HG02970 (cell line): ENCODE results near the gene SMURF2.
A peak's percentile ranks its signal among the peaks of the same experiment; 100 is the strongest.

Experiments
- ATAC-seq: cut with Tn5 transposase; IDR thresholded peaks from one replicate; pipeline ENCODE4 v1.9.1; 2021; ENCODE audit warnings: mild to moderate bottlenecking, moderate library complexity, moderate number of reproducible peaks; ENCODE audit not compliant: unreplicated experiment, low FRiP score

SMURF2 gene

DNA sequence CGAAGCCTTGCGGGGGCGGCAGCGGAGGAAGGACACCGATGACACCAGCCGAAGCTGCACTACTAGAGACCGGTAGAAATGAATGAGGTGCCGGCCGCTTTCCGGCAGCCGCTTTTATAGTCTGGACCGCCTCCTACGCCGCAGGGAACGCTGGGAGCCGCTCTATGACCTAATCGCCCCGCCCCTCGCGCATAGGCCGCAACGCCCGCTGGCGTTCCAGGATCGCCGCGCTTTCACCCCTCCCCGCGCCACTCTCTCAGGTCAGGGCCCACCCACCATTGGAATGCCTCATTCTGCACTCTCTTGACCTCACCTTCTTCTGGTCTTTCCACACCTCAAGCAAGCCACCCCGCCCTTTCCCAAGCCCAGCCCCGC, 155.9 kb downstream of the SMURF2 start, which contains the start of gene DDX5:
Gene DDX5 (minus strand): TSS at position 89 of the 375 bp plus-strand sequence. CDS start 170 bp downstream, outside the sequence.
- peak; percentile 68 for ATAC-seq

DNA sequence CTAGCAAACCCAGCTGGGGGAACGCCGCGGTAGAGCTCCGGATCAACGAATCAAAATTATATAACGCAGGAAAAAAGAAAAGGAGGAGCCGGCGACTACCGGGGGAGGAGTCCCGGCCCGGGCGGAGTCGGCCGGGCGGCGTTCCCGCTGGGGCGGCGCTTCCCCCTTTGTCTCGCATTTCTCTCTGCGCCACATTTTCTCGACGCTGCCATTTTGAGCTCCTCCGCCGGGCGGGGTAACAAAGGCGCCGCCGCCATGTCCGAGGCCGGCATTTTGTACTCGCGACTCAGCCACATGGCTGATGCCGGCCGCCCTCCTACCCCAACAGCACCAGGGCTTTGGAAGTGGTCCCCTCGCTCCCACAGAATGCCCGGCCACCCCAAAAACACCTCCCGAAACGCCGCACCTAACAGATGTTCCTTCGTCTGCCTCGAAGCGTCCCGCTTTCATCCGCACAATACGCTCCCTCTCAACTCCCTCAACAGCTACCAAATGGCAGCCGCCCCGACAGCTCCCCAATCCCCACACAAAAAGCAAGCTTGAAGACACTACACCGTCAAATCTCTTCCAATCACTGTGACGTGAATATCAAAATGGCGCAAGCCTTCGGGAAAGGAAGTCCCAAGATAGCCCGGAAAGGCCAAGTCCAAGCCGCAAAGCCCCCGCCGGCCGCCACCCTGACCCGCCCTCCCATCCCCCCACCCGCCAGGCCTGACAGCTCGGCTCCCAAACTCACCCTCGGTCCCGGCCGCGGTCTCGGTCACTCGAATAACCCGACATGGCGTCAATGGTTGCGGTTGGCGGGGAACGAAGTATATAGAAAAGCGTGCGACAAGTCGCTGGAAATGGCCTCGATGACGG, 156.5 kb downstream of the SMURF2 start:
- ATAC-seq: peak; percentile 1

DNA sequence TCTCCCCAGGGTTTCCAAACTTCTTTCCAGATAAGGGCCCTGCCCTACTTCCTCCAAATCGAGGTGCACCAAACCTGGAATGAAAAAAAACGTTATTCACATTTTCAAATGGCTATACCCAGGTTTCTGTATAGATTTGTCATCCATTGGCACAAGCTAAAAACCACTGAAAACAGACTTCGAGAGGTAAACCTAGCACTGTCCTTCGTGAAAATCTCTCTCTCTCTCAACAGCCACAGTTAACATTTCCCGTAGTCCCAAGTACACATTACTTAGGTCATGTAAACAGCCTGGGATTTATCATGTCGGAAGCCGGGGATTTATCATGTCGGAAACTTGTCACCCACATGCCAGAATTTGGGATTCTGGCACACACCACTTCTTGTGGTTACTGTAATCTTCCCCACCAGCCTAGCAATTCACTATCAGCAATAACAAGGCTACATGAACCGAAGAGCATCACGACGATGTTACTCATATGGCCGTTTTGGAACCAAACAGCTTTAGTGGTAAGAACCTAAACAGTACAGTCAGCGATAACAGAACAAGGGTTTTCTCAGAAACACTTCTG, 157.3 kb downstream of the SMURF2 start:
- ATAC-seq: no peak

DNA sequence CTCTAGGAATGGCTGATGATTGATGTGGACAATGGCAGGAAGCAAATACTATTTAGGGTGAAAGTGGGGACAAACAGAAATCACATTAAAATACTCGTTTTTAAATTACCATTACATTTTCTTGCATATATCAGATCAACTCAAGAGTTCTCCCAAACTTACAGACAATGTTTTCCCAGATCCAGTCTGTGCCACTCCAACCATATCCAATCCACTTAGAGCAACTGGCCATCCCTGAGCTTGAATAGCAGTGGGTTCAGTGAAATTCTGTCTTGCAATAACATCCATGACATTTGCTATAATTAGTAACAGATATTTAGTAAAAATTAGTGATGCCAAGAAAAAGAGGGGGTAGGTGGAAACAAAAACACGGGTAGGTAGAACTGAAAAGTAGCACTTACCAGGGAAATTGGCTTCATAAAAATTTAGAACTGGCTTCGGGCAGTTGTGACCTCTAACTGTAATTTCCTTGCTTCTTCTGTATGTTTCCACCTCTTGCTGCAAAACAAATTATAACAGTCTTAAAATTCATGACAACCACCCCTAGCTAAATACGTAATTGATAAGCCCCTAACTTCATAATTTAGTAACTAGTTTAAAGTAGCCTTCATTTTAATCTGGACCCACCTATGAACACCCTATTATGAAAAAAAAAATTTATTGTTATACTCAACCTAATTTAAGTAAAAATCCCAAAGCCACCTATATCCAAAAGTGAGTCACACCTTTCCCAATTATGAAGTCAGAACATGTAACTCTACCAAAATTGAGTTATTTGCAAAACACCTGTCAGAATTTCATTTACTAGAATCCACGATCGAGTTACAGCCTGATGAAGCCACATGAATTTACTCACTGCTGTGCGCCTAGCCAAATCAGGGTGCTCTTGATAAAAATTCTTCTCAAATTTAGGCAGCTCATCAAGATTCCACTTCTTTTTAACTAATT, 158.0 kb downstream of the SMURF2 start:
- no peak for ATAC-seq

DNA sequence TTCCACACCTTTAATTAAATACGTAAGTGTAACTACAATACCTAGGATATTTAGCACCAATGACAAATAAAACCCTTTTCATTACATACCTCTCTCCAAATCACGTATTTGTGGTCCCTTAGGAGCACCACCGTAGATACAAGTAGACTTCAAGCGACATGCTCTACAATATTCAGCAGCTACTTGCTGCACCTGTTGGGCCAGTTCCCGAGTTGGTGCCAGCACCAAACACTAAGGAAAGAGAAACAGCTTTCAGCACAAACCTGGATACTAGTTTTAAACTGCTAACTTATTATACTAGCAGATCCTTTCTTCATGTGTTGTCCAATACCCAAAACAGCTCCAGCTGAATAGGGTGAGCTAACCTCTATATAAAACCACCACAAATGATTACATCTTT, 158.8 kb downstream of the SMURF2 start:
- no peak for ATAC-seq

DNA sequence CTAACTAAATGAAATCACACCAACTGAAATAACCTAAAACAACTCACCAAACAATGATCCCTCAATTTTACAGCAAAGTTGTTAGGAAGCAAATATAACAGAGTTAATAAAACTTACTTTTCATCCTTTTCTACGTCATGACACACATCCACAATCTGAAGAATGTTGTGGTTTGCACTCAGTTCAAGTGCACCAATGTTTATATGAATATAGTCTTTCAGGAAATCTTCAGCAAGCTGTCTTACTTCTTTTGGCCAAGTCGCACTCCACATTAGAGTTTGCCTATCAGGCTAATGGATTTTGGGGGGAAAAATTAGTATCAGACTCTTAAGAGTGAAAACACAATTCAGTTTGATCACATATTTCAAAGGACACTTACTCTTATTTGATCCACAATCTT, 159.3 kb downstream of the SMURF2 start:
- ATAC-seq: no peak

DNA sequence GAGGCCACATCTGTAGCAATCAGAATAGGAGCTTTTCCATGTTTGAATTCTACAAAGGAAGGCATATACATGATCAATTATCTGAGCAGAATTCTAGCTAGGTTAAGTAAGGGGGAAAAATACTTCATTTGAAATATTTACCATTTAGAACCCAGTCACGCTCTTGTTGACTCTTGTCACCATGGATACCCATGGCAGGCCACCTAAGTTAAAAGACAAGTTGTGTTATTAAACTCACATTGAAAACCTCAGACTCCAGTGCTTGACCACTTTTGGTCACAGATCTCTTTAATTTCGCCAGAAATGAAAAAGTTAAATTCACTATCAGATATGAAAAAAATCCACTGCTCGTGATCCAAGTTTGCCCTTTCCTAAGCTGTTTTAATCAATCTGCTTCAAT, 160.1 kb downstream of the SMURF2 start:
- ATAC-seq: no peak

DNA sequence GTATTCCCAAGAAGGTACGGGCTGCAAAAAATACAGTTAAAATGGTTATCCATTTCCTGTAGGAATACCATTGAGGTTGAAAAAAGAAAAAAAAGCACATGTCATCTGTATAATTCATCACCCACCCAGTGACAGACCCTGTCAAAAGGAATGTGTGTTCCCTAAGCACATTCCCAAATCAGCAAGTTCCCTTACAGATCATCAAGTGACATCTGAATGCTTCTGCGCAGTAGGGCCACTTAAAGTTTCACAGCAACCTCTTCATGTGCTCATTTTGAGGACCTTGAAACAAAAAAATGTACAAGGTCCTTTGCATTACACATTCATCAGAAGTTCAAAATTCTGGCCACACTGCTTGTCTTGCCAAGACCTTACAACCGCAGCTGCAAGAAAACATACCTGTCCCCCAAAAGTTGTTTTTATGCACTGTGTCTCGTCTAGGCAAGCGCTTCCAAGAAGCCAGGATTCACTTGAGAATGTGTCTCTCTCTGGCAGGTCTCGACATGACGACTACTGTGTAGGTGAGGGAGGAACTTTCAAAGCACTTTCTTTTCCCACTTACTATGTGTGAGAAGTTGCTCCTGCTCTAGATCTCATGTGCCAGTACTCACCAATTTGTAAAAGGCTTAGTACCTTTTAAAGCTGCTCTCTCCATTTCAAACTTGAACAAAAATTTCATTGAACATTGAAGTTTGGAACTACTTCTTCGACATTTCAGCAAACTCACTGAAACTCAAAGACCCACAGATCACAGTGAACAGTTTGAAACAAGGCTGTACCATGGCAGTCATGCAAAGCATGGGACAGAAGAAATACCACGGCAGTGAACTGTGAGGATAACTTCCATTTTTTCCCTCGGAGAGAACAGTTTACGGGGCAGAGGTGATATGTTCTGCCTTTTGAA, 161.0 kb downstream of the SMURF2 start:
- ATAC-seq: no peak

DNA sequence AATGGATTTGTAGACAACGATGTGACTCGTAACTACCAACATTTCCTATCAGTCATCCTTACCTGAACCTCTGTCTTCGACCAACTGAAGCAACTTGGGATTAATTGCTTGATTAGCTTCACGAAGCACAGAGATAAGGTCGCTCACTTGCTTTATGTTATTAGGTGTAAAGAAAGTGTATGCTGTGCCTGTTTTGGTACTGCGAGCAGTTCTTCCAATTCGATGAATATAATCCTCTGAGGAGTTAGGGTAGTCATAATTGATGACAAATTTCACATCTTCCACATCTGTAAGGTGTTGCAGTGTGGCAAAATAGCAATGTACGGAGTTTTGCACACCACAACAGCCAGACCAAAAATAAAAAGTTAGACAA, 161.6 kb downstream of the SMURF2 start:
- ATAC-seq: no peak

DNA sequence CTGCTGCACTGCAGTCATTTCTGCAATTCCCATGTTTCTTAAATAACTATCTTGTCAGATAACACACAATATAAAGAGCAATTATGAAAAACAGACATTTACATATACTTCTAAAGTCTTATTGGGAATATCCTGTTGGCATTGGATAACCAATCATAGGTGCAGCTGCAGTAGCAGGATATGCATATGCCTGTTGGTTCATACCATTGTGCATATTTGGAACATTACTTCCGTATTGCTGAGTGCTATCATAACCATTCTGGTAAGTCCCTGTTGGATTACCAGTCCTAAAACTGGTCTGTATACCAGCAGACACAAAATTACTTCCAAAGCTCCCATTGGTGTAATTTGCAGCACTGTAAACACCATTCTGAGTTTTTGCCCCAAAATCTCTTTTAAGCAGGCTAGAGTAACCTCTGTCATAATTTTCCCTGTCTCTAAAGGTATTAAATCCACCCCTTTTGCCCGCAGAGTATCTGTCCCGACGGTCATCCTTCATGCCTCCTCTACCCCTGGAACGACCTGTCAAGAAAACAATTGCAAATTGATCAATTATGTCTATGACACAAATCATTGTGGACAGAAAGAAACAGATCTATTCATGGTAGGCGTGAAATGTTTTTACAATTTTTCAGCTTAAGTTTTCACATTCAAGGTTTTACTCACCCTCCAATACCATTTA, 162.2 kb downstream of the SMURF2 start:
- no peak for ATAC-seq

DNA sequence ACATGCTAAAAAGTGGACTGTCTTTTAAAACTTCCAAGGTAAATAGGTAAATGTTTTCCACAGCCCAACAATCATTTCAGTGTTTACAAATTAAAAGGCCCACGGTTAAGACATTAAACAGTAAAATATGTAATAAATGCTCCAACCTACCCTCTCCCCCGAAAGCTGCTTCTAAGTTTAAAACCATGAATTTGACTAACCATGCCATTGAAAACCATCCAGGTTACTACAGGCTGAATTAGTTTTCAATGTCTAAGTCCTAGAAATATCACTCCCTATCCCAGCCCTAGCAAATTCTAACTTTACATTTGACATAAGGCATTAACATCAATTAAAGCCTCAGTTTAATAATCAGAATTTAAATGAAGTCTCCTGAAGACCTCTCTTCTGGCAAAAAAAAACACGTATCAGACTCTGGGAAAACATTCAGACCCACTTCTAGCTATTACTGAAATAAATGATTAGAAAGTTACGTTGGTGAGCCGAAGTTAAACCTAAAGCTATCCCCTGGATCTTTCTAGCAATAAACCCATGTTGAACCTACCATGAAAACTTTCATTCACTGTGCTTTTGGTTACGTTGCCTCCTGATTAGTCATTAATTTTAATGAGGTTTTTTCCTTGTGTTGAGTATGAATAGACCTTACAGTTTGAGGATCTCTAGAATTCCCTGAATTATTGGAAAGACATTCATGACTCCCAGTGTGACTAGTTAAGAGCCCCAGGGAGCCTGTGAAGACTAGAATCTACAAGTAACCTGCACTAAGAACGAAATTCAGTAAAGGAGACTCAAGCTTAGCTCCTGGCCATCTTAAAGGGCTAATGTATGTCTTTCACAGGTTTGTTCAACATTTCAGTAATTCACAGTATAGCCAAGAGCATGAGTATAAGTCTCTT, 163.6 kb downstream of the SMURF2 start:
- no peak for ATAC-seq

DNA sequence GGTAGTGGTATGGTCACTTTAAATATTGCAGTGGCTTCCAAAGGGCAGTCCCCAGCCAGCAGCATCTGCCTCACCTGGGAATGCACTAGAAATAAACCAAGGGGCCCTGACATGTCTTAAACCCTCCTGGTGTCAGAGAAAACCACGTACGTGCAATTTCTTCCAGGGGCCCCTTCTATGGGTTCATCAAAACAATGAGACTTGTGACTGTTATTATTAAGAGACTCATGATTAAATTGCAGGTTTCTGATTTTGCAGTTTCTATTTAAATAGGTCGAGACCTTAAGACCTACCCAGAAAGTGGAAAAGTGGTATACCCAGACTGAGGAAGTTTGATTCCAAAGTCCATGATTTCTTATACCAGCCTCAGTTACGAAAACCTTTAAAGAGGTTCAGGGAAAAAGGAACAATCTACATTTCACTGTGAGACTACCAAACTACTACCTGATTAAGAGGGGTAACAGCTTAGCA, 164.5 kb downstream of the SMURF2 start:
- ATAC-seq: no peak

DNA sequence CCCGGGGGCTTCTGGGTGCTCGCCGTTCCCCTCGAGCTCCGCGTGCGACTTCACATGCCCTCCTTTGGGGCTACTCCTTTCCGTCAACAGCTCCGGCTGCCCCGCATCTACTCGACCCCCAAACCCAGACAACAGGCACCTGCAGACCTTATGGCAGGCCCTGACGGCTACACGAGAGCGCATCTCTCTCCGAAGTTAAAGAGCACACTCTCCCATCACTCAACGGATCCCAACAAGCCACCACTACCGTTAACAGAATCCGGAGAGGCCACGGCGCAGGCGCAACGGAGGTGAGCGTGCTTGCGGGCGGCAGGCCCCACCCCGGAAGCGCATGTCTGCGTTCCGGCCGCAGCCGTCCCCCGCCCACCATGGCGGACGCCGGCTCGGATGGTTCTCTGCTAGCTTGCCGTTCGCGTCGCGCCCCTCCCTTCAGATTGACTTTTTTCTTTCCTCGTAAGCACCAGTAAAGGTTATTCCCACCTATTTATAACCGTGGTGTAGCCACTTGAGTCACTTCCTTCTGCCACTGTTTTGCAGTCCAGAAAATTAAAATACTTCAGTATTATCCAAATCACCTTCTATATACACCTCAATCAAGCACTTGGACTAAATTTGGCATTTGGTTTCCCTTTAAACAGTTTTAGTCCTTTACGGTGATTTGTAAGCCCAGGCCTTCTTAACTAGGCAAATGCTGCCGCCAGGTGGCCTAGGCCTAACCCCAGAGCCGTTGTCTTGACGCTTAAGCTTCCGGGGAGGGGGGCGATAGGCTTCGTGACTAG, 165.1 kb downstream of the SMURF2 start, which contains the start of gene POLG2:
Gene POLG2 (minus strand): TSS at position 269 of the 779 bp plus-strand sequence. CDS start 86 bp downstream, at position 183.
- peak; percentile 81 for ATAC-seq

DNA sequence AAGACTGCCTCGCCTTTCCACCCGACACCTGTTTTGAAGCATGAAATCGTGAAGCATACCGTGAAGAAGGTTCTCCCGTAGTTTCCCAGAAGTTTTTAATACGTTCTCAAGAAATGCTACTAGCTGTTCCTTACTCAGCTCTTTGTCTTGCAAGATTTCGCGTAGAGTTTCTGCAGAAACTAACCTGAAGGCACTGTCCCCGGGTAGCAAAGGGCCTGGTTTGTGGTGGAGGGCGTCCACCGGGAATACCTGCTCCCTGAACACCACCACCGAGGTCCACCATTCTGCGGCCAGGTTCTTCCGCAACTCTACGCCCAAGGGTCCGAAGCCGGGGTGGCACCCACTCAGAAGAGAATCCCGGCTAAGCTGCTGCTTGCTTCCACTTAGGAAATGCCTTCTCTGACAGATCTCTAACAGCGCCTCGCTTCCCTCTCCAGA, 165.7 kb downstream of the SMURF2 start:
- ATAC-seq: peak; percentile 9
